HG02763 (cell line): ENCODE data around the gene DQX1.
"Not testable (repeated sequence)": the region's sequence is repeated elsewhere in the genome, so short reads cannot be mapped to it uniquely, and the experiment has no call there.

Experiments
- ATAC-seq: cut with Tn5 transposase; IDR thresholded peaks from one replicate; pipeline ENCODE4 v1.9.1; 2021; ENCODE audit warnings: mild to moderate bottlenecking, moderate library complexity; ENCODE audit not compliant: unreplicated experiment

DQX1 gene

GRCh38 chr2:74471332-74472065, 54.5 kb downstream of the DQX1 start:
- ATAC-seq: no peak

- ATAC-seq: not testable (repeated sequence)
Observed at GRCh38 chr2:74470742-74471141, 55.3 kb downstream of the DQX1 start.
